HS-27A (cell line): ENCODE measurements around the gene CACNA2D3.

ENCODE experiments used
- DNase-seq: peaks from one replicate; pipeline ENCODE4 v3.0.0-alpha.2; 2012; ENCODE audit warnings: low read depth, missing footprints

The CACNA2D3 gene

GRCh38 chr3:55085231-55085630 lies 962.9 kb downstream of the CACNA2D3 start:
- no peak for DNase-seq

GRCh38 chr3:55089211-55089610 lies 966.9 kb downstream of the CACNA2D3 start:
- DNase-seq: no peak

GRCh38 chr3:55090291-55090690 lies 967.9 kb downstream of the CACNA2D3 start:
- no peak for DNase-seq

- DNase-seq: no peak
Measured at GRCh38 chr3:55090746-55091145, 968.4 kb downstream of the CACNA2D3 start.

GRCh38 chr3:55091381-55092225 lies 969.3 kb downstream of the CACNA2D3 start:
- DNase-seq: peak; percentile 12

GRCh38 chr3:55094676-55095075 lies 972.3 kb downstream of the CACNA2D3 start:
- DNase-seq: no peak

- DNase-seq: no peak
Measured at GRCh38 chr3:55097441-55097840, 975.1 kb downstream of the CACNA2D3 start.

- no peak for DNase-seq
Measured at GRCh38 chr3:55105647-55106046, 983.3 kb downstream of the CACNA2D3 start.

GRCh38 chr3:55107187-55107586 lies 984.8 kb downstream of the CACNA2D3 start:
- DNase-seq: no peak

- peak; percentile 24 for DNase-seq
Measured at GRCh38 chr3:55111906-55112305, 989.6 kb downstream of the CACNA2D3 start.

- no peak for DNase-seq
Measured at GRCh38 chr3:55118451-55118850, 996.1 kb downstream of the CACNA2D3 start.

GRCh38 chr3:55119268-55119667 lies 996.9 kb downstream of the CACNA2D3 start:
- no peak for DNase-seq

- DNase-seq: no peak
Measured at GRCh38 chr3:55122312-55122711, 1000.0 kb downstream of the CACNA2D3 start.
